Upper lobe of left lung (tissue), 6 donors: ENCODE data around the gene ZDHHC1. TPM values are rescaled to one million over a fixed set of nuclear protein-coding genes. Genes with fewer than 3 reads are reported as not detected.

Experiments used
- ATAC-seq, 2 donors: fragments of 200-7000 bp; cut with Tn5 transposase; one replicate each; pipeline ENCODE4 v1.9.1; 2022; ENCODE audit warnings: mild to moderate bottlenecking in 2 of 2, moderate library complexity in 2 of 2; ENCODE audit not compliant: low FRiP score in 2 of 2
- DNase-seq, 2 donors: peaks; one replicate each; pipeline ENCODE4 v3.0.0-alpha.2; 2019 to 2020
- H3K27ac ChIP-seq, 4 donors: fragments of 200-600 bp; sonication (generic); one replicate each; pipeline ENCODE4 v1.5.1; 2016 to 2019
- H3K27me3 ChIP-seq, 4 donors: fragments of 200-600 bp; sonication (generic); one replicate each; pipeline ENCODE4 v1.5.1; 2017 to 2019
- H3K36me3 ChIP-seq, 4 donors: fragments of 200-600 bp; sonication (generic); one replicate each; pipeline ENCODE4 v1.5.1; 2016 to 2019
- H3K4me1 ChIP-seq, 4 donors: fragments of 200-600 bp; sonication (generic); one replicate each; pipeline ENCODE4 v1.5.1; 2018 to 2019
- H3K4me3 ChIP-seq, 4 donors: fragments of 200-600 bp; sonication (generic); one replicate each; pipeline ENCODE4 v1.5.1; 2017 to 2019; ENCODE audit warnings: mild to moderate bottlenecking in 2 of 4, moderate library complexity in 1 of 4
- H3K9me3 ChIP-seq, 4 donors: fragments of 200-600 bp; sonication (generic); one replicate each; pipeline ENCODE4 v1.5.1; 2018 to 2019
- EP300 ChIP-seq, 4 donors: sonication (generic); formaldehyde crosslinking; IDR thresholded peaks; one replicate each; pipeline ENCODE4 v1.5.1; 2017; ENCODE audit warnings: antibody characterized with exemption in 4 of 4, control low read depth in 2 of 4
- POLR2A ChIP-seq, 4 donors: fragments of 450-650 bp; IDR thresholded peaks; one replicate each; pipeline ENCODE4 v1.5.1; 2016 to 2017; ENCODE audit warnings: antibody characterized with exemption in 4 of 4, mild to moderate bottlenecking in 2 of 4
- POLR2AphosphoS5 ChIP-seq, 2 donors: sonication (generic); formaldehyde crosslinking; IDR thresholded peaks; one replicate each; pipeline ENCODE4 v1.5.1; 2017; ENCODE audit warnings: antibody characterized with exemption in 2 of 2
- WGBS, 2 donors: methylation state at CpG; one replicate each; pipeline ENCODE4 v1.1.5; 2017 to 2018; 5-methylcytosine and 5-hydroxymethylcytosine counted together
- total RNA-seq, 6 donors: library from RNA; depleted of rRNA in 4 of 6; stranded (reverse); fragments of >200 nt in 4 of 6; gene quantifications; one replicate each; pipeline versions ENCODE4 v1.1.0 to v1.2.1, GENCODE V29; 2016 to 2021
- TF ChIP-seq, protein P1 (sequence below), 6 experiments: fragments of 450-650 bp in 4 of 6; fragments of 200-600 bp in 2 of 6; sonication (generic) in 2 of 6; IDR thresholded peaks; one replicate each; pipeline ENCODE4 v1.5.1; 2016 to 2019; ENCODE audit warnings: antibody characterized with exemption in 6 of 6
- donor health status: DM: no; HTN: no; CAD: no; lungs with moderate emphysema.
- donor health status: DM: no; HTN: yes; CAD: no; lungs with severe emphysema.

ZDHHC1 gene
- total RNA-seq, 6 donors from 2014 or later, result 14.7 to 49.2 (median 21.4) TPM

DNA sequence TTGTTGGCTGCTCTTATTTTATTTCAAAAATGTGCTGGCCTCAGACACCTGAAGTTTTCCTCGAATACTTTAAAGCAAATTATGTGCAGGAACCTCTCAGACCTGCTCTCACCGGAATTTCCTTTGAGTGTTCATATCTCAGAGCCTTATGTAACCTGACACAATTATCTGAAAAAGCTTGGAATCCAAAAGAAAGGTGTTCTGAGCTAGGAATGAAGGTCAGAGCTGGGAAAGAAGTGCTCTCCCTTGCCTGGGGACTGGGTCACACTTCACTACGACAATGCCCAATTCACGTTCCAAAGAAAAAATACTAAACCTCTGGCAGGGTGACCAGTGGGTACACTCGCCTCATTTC is 8.0 kb upstream of the ZDHHC1 start:
- Histone ChIP-seq H3K27ac (peak overlapping the region in 3 of 4 donors; percentile 10 to 64 (median 18)), H3K4me3 (no peak overlapping the region), H3K27me3 (no peaks in the 10 kb centered on the region), H3K4me1 (peaks cover 6 to 22% (median 14%) of the 10 kb centered on the region in 4 donors), H3K9me3 (no peaks in the 10 kb centered on the region), H3K36me3 (no peaks in the 10 kb centered on the region)
- WGBS, 2 donors, result 45 to 53% methylated on average over 5 of the region's 5 CpGs
- TF ChIP-seq POLR2AphosphoS5 (IDR thresholded peaks at IDR 0.05), result no peak
- peak in 1 of 4 donors; percentile 47 for TF ChIP-seq EP300 (IDR thresholded peaks at IDR 0.05)
- DNase-seq (no peak), ATAC-seq (no peak)

DNA sequence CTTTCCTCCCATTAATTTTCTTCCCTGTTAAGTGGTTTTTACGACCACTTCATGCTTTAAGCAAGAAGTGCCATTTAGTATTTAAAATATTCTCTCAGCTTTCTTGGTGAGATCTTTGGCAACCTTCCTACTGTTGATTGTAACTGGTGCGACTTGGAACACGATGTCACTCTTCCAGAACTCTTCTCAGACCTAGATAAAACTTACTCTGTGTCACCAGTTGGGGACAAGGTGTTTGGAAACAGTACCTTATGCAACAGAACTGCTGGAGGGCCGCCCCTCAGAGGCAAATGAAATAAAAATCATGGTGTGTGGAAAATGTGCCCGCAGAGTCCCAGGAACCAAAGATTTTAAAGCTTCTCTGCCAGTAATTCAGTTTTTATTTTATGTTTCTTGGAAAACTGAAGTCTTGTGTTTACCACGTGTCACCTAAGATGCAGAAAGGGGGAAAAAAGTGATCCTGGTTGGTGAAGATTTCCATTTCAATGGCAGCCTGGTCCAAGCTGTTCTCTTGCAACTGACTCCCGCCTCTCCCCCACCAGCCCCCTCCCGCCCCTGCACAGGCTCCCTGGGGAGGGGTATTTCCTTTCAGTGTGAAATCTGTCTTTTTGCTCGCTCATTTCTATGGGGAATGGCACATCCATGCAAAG is 7.5 kb upstream of the ZDHHC1 start:
- Histone ChIP-seq H3K4me3 (no peak overlapping the region), H3K36me3 (no peaks in the 10 kb centered on the region), H3K4me1 (peaks cover 6 to 18% (median 14%) of the 10 kb centered on the region in 4 donors), H3K27me3 (no peaks in the 10 kb centered on the region), H3K9me3 (no peaks in the 10 kb centered on the region), H3K27ac (peak overlapping the region in 3 of 4 donors; percentile 10 to 64 (median 18))
- WGBS, 2 donors, result 33 to 47% methylated on average over 9 of the region's 9 CpGs
- ATAC-seq (no peak), DNase-seq (peak in 1 of 2 donors; percentile 61)
- peak in 2 of 4 donors; percentile 12 to 82 for TF ChIP-seq EP300 (IDR thresholded peaks at IDR 0.05)
- TF ChIP-seq POLR2AphosphoS5 (IDR thresholded peaks at IDR 0.05), result no peak
- no peak for TF ChIP-seq POLR2A (IDR thresholded peaks at IDR 0.05)
- TF ChIP-seq, protein P1, sequence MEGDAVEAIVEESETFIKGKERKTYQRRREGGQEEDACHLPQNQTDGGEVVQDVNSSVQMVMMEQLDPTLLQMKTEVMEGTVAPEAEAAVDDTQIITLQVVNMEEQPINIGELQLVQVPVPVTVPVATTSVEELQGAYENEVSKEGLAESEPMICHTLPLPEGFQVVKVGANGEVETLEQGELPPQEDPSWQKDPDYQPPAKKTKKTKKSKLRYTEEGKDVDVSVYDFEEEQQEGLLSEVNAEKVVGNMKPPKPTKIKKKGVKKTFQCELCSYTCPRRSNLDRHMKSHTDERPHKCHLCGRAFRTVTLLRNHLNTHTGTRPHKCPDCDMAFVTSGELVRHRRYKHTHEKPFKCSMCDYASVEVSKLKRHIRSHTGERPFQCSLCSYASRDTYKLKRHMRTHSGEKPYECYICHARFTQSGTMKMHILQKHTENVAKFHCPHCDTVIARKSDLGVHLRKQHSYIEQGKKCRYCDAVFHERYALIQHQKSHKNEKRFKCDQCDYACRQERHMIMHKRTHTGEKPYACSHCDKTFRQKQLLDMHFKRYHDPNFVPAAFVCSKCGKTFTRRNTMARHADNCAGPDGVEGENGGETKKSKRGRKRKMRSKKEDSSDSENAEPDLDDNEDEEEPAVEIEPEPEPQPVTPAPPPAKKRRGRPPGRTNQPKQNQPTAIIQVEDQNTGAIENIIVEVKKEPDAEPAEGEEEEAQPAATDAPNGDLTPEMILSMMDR (IDR thresholded peaks at IDR 0.05), result no peak

DNA sequence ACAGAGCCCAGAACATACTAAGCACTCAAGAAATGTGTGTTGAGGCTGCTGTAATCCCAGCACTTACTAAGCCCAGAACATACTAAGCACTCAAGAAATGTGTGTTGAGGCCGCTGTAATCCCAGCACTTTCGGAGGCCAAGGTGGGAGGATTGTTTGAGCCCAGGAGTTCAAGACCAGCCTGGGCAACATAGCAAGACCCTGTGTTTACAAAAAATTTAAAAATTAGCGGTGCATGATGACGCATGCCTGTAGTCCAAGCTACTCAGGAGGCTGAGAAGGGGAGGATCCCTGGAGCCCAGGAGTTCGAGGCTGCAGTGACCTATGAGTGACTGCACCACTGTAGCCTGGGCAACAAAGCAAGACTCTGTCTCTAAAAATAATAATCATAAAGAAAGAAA is 6.7 kb upstream of the ZDHHC1 start:
- Histone ChIP-seq H3K4me1 (peaks cover 0 to 10% (median 8%) of the 10 kb centered on the region in 4 donors), H3K36me3 (no peaks in the 10 kb centered on the region), H3K9me3 (no peaks in the 10 kb centered on the region), H3K4me3 (no peak overlapping the region), H3K27me3 (no peaks in the 10 kb centered on the region), H3K27ac (no peak overlapping the region)
- no peak for TF ChIP-seq POLR2A (IDR thresholded peaks at IDR 0.05)
- TF ChIP-seq, protein P1 (IDR thresholded peaks at IDR 0.05), result no peak
- TF ChIP-seq EP300 (IDR thresholded peaks at IDR 0.05), result no peak
- no peak for TF ChIP-seq POLR2AphosphoS5 (IDR thresholded peaks at IDR 0.05)
- DNase-seq, result no peak
- 88 to 89% methylated on average over 5 of the region's 5 CpGs for WGBS, 2 donors
- no peak for ATAC-seq

DNA sequence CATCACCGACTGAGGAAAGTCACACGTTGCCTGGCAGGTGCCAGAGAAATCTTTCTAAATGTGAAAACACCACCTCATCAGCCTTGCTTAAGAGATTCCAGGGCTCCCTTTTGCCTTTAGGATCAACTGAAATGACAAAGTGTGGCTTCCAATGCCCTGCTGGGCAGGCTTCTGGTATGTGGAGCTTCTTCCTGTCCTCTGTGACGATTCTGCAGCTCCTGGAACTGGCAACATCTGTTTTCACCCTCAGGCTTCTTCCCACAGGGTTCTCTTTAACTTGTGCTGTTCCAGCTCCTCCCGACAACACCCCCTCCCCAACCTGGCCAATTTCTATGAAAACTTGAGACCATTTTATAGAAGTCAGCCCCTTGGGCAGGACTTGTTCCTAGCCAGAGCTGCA is 4.8 kb upstream of the ZDHHC1 start:
- H3K4me1 ChIP-seq, result peaks cover 6 to 17% (median 12%) of the 10 kb centered on the region in 4 donors
- H3K4me3 ChIP-seq, result no peak overlapping the region
- WGBS, 2 donors, result 84% methylated on average over 4 of the region's 4 CpGs; no CpG with 5 or more reads in 1 of the 2 donors
- ATAC-seq, result no peak
- DNase-seq, result no peak
- TF ChIP-seq EP300 (IDR thresholded peaks at IDR 0.05) (no peak), POLR2AphosphoS5 (IDR thresholded peaks at IDR 0.05) (no peak), POLR2A (IDR thresholded peaks at IDR 0.05) (no peak)
- TF ChIP-seq, protein P1 (IDR thresholded peaks at IDR 0.05), result no peak
- H3K27me3 ChIP-seq, result no peaks in the 10 kb centered on the region
- H3K9me3 ChIP-seq, result no peaks in the 10 kb centered on the region
- H3K27ac ChIP-seq, result no peak overlapping the region
- H3K36me3 ChIP-seq, result no peaks in the 10 kb centered on the region

DNA sequence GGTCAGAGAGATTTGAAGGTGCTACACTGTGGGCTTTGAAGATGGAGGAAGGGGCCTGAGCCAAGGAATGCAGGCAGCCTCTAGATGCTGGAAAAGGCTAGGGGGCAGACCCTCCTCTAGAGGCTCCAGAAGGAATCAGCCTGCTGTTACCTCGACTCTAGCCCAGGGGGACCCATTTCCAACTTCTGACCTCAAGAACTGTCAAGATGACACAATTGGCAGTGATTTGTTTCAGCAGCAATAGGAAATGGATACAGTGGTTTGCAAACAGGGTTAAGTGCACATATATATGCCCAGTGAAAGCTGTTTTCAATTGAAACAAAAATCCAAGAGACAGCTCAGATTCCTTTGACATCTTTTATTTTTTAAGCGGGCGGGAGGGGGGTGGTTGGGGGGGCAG is 3.7 kb upstream of the ZDHHC1 start:
- TF ChIP-seq POLR2A (IDR thresholded peaks at IDR 0.05) (no peak), POLR2AphosphoS5 (IDR thresholded peaks at IDR 0.05) (no peak), EP300 (IDR thresholded peaks at IDR 0.05) (no peak)
- TF ChIP-seq, protein P1 (IDR thresholded peaks at IDR 0.05), result no peak
- ATAC-seq, result no peak

More for the DNA sequence above, 3.7 kb upstream of the ZDHHC1 start:
- WGBS, 2 donors, result 79 to 88% methylated on average over 3 of the region's 3 CpGs
- Histone ChIP-seq H3K27ac (no peak overlapping the region), H3K4me3 (no peak overlapping the region), H3K9me3 (no peaks in the 10 kb centered on the region), H3K36me3 (no peaks in the 10 kb centered on the region), H3K27me3 (no peaks in the 10 kb centered on the region), H3K4me1 (peaks cover 13 to 28% (median 22%) of the 10 kb centered on the region in 4 donors)
- DNase-seq, result no peak
